Uterus (tissue), 4 donors: Measurements from ENCODE around the gene GYG1. TPM values are rescaled to one million over a fixed set of nuclear protein-coding genes. Genes with fewer than 3 reads are reported as not detected.
A peak's percentile ranks its signal among the peaks of the same experiment; 100 is the strongest.

Experiments
- DNase-seq, 2 donors: peaks; one replicate each; pipeline ENCODE4 v3.0.0-alpha.2; 2019 to 2020
- H3K27ac ChIP-seq, 2 donors: fragments of 200-600 bp; sonication (generic); 1 replicate in 1 of 2; 2 replicates in 1 of 2; pipeline ENCODE4 v1.5.1; 2016 to 2018
- H3K27me3 ChIP-seq, 2 donors: fragments of 200-600 bp; sonication (generic); one replicate each; pipeline ENCODE4 v1.5.1; 2018 to 2019; ENCODE audit warnings: control low read depth in 1 of 2
- H3K36me3 ChIP-seq, 2 donors: fragments of 200-600 bp; sonication (generic); one replicate each; pipeline ENCODE4 v1.5.1; 2019; ENCODE audit warnings: control low read depth in 1 of 2
- H3K4me1 ChIP-seq, 2 donors: fragments of 200-600 bp; sonication (generic); one replicate each; pipeline ENCODE4 v1.5.1; 2018 to 2019; ENCODE audit warnings: control low read depth in 1 of 2
- H3K4me3 ChIP-seq, 2 donors: fragments of 200-600 bp; sonication (generic); 1 replicate in 1 of 2; 2 replicates in 1 of 2; pipeline ENCODE4 v1.5.1; 2018 to 2019; ENCODE audit warnings: mild to moderate bottlenecking in 1 of 2
- H3K9me3 ChIP-seq, 2 donors: fragments of 200-600 bp; sonication (generic); one replicate each; pipeline ENCODE4 v1.5.1; 2019; ENCODE audit warnings: control low read depth in 1 of 2
- CTCF ChIP-seq, 4 experiments: fragments of 200-600 bp in 2 of 4; fragments of 450-650 bp in 2 of 4; sonication (generic) in 2 of 4; IDR thresholded peaks; one replicate each; pipeline ENCODE4 v1.5.1; 2016 to 2019; ENCODE audit warnings: antibody characterized with exemption in 4 of 4, mild to moderate bottlenecking in 2 of 4, moderate library complexity in 1 of 4
- POLR2A ChIP-seq, 2 donors: fragments of 450-650 bp; IDR thresholded peaks; one replicate each; pipeline ENCODE4 v1.6.1; 2016; ENCODE audit warnings: antibody characterized with exemption in 2 of 2, mild to moderate bottlenecking in 1 of 2, moderate library complexity in 1 of 2
- intact Hi-C: fragments of 100-400 bp; cut with DNase I; formaldehyde crosslinking; loops from one replicate; pipeline ENCODE4 v1.15.1; 2023; ENCODE audit warnings: low total_unique reads
- total RNA-seq, 4 donors: library from RNA; depleted of rRNA in 3 of 4; stranded (reverse); fragments of >200 nt in 3 of 4; gene quantifications; one replicate each; pipeline versions ENCODE4 v1.1.0 to v1.2.4, GENCODE V29; 2014 to 2023
- donor health status: DM: yes; HTN: yes; CAD: no.

The GYG1 gene
- total RNA-seq, 4 donors from 2014 or later: 37.4 to 122 (median 64.2) TPM

DNA sequence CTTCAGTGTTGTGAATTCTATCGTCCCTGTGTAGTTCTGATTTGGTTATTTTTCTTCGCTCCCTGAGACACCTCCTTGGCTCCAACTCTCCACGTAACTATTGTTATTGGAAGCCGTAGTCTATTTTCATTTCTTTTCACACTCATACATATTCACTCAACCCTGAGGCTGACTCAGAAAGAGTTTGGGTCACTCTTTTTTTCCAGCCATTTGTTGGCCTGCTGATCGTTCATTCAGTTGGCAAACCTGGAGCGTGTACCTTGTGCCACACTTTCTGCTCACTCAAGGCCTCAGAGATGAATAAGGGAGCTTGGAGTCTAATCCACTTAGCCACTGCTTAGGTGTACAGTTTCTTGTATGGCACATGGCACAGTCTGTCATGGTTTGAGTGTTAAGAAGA, 22.4 kb downstream of the GYG1 start:
- no peak overlapping the region for H3K4me3 ChIP-seq
- no peaks in the 10 kb centered on the region for H3K36me3 ChIP-seq
- no peak overlapping the region for H3K27ac ChIP-seq
- intact Hi-C loops: no loop called here
- no peaks in the 10 kb centered on the region for H3K9me3 ChIP-seq
- no peaks in the 10 kb centered on the region for H3K4me1 ChIP-seq
- no peak for DNase-seq
- no peaks in the 10 kb centered on the region for H3K27me3 ChIP-seq
- TF ChIP-seq CTCF (IDR thresholded peaks at IDR 0.05): no peak
- TF ChIP-seq POLR2A (IDR thresholded peaks at IDR 0.05): no peak

DNA sequence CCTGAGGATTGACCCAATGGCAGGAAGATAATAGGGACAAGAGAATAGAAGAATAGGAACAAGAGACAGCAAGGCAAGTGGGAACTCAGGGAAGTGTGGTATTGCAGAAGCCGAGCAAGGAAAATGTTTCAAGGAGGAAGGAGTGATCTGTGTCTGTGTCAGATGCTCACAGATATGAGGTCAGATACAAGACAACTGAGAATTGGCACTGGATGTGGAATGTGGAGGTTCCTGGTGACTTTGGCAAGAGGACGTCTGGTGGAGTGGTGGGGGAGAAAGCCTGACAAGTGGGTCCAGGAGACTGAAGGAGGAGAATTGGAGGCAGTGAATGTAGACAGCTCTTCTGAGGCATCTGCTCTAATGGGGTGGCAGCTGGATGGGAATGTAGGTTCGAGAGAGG, 24.1 kb downstream of the GYG1 start:
- no peaks in the 10 kb centered on the region for H3K36me3 ChIP-seq
- H3K27ac ChIP-seq: peak overlapping the region; percentile 20 to 24
- no peak for TF ChIP-seq POLR2A (IDR thresholded peaks at IDR 0.05)
- TF ChIP-seq CTCF (IDR thresholded peaks at IDR 0.05): no peak
- H3K4me1 ChIP-seq: no peaks in the 10 kb centered on the region
- no peak for DNase-seq
- intact Hi-C loops: no loop called here
- no peaks in the 10 kb centered on the region for H3K9me3 ChIP-seq
- H3K4me3 ChIP-seq: no peak overlapping the region
- no peaks in the 10 kb centered on the region for H3K27me3 ChIP-seq

DNA sequence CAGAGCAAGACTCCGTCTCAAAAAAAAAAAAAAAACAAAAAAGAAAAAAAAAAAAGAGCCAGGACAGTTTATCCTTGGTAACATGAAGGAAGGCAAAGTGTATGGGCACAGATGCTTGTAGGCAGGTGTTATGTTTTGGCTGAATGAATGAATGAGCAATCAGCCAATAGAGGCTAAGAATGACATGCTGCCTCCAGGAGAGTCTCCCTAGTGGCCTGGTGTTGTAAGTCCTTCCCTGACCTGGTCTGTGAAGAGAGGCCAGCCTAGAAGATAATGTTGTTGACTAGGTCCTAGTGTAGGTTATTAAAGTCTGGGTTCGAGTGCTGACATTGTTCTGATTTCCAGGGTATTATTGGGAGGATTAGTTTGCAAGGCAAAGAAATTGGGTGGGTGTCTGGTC, 24.9 kb downstream of the GYG1 start:
- Histone ChIP-seq H3K9me3 (no peaks in the 10 kb centered on the region), H3K27me3 (no peaks in the 10 kb centered on the region), H3K4me1 (no peaks in the 10 kb centered on the region), H3K4me3 (no peak overlapping the region), H3K27ac (peak overlapping the region; percentile 56 to 64), H3K36me3 (no peaks in the 10 kb centered on the region)
- no peak for DNase-seq
- intact Hi-C loops: no loop called here
- TF ChIP-seq CTCF (IDR thresholded peaks at IDR 0.05): no peak
- TF ChIP-seq POLR2A (IDR thresholded peaks at IDR 0.05): no peak

DNA sequence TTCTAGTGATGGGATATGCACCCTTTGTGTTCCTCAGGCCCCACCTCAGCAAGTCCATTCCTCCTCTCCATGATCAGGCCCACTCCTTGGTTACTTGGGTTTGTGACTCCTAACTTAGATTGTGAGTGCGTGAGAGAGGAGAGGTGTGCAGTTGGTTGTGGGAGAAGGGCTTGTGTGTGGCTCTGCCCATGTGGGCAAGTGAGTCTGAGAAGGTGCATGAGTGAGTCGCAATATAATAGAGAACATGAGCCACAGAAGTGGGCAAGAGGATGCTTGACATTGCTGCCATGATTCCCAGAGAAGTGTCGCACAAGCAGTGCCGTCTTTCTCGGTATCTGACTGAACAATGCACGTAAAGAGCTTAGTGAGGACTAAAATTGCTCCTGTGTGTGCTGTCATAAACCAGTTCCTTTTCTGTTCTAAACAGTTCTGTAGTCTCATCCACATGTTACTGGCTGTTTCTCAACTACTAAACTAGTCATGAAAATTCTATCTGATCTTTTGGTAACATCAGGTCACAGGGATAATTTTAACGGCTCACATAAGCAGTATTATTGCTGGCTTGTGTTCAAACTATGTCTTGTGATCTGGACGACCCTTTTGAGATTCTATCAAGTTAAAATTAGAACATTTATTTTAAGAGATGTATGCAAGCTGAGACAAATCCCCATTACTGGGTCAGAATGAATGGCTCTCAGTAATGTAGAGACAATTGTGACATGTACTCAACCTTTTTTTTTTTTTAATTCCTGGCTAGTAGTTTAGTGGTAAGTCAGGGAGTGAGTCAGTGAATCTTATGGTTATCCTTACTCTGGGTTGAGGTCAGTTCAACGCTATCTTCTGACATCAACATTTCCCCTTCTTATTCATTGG, 25.6 kb downstream of the GYG1 start:
- Histone ChIP-seq H3K27me3 (no peaks in the 10 kb centered on the region), H3K4me1 (no peaks in the 10 kb centered on the region), H3K4me3 (no peak overlapping the region), H3K9me3 (no peaks in the 10 kb centered on the region), H3K27ac (peak overlapping the region; percentile 56 to 64), H3K36me3 (no peaks in the 10 kb centered on the region)
- no peak for DNase-seq
- no peak for TF ChIP-seq POLR2A (IDR thresholded peaks at IDR 0.05)
- TF ChIP-seq CTCF (IDR thresholded peaks at IDR 0.05): no peak
- intact Hi-C loops: no loop called here

- no peak for DNase-seq
- Histone ChIP-seq H3K27ac (peak overlapping the region; percentile 31 to 37), H3K27me3 (no peaks in the 10 kb centered on the region), H3K4me3 (no peak overlapping the region), H3K4me1 (no peaks in the 10 kb centered on the region), H3K9me3 (no peaks in the 10 kb centered on the region), H3K36me3 (no peaks in the 10 kb centered on the region)
- TF ChIP-seq POLR2A (IDR thresholded peaks at IDR 0.05) (no peak), CTCF (IDR thresholded peaks at IDR 0.05) (no peak)
- intact Hi-C loops: no loop called here
Observed at GRCh38 chr3:149018247-149018646, 26.9 kb downstream of the GYG1 start.
